ENCODE data around the gene L1CAM. TPM values are rescaled to one million over a fixed set of nuclear protein-coding genes. Genes with fewer than 3 reads are reported as not detected.

Gene L1CAM
- total and polyA plus RNA-seq, 4 donors: 0.28 to 0.59 (median 0.39) TPM; not detected in 1

DNA sequence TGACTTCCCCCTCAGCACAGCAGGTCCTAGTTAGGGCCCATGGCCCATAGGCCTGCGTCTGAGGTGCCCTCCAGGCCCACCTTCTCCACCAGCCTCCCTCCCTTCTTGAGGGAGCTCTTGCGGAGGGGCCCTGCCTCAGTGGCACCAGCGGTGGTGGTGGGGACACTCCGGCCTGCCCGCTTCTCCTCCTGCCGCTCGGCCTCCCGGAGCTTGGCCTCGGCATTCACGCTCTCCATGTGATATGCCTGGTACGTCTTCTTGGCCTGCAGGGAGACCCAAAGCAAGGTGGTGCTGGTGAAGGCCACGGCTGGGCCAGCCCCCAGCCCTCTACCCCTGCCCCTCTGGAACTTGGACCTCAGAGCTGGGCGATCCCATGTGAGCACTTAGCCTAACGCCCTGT lies 34.6 kb upstream of the L1CAM start:
- no peaks in the 10 kb centered on the region for H3K36me3 ChIP-seq (ENCODE audit: control insufficient read depth in 4 of 4, insufficient read depth in 3 of 4, low read depth in 1 of 4, low read length in 3 of 4)
- peaks cover 3 to 10% (median 4%) of the 10 kb centered on the region in 4 donors for H3K4me1 ChIP-seq (ENCODE audit: control insufficient read depth in 4 of 4, insufficient read depth in 4 of 4, low read length in 3 of 4)
- no peak overlapping the region for H3K27ac ChIP-seq (ENCODE audit: low read depth in 1 of 2, low read length in 2 of 2)
- H3K9ac ChIP-seq (ENCODE audit: low read depth in 1 of 2, low read length in 2 of 2): no peak overlapping the region
- WGBS: 96% methylated on average over 14 of the region's 14 CpGs
- no peaks in the 10 kb centered on the region for H3K27me3 ChIP-seq (ENCODE audit: control insufficient read depth in 4 of 4, insufficient read depth in 4 of 4, low read length in 3 of 4)
- H3K9me3 ChIP-seq (ENCODE audit: control insufficient read depth in 4 of 4, low read length in 3 of 4): no peaks in the 10 kb centered on the region
- DNase-seq (ENCODE audit: low spot score): no peak
- TF ChIP-seq MAX (IDR thresholded peaks at IDR 0.05): no peak
- no peak for TF ChIP-seq JUND (IDR thresholded peaks at IDR 0.05)
- no peak for TF ChIP-seq FOXA1 (IDR thresholded peaks at IDR 0.05)
- TF ChIP-seq, protein P1, sequence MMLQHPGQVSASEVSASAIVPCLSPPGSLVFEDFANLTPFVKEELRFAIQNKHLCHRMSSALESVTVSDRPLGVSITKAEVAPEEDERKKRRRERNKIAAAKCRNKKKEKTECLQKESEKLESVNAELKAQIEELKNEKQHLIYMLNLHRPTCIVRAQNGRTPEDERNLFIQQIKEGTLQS (IDR thresholded peaks at IDR 0.05): no peak
- no peak for TF ChIP-seq REST (IDR thresholded peaks at IDR 0.05)
- no peak for TF ChIP-seq SP1 (IDR thresholded peaks at IDR 0.05)
- TF ChIP-seq NR2F2 (IDR thresholded peaks at IDR 0.05): no peak
- TF ChIP-seq RXRA (IDR thresholded peaks at IDR 0.05): no peak
- TF ChIP-seq TAF1 (conservative IDR thresholded peaks at IDR 0.05): no peak
- TF ChIP-seq FOXA2 (IDR thresholded peaks at IDR 0.05): no peak
- no peak for TF ChIP-seq RAD21 (IDR thresholded peaks at IDR 0.05)
- TF ChIP-seq YY1 (IDR thresholded peaks at IDR 0.05): no peak
- TF ChIP-seq ZBTB33 (IDR thresholded peaks at IDR 0.05): no peak
- TF ChIP-seq, protein P2, sequence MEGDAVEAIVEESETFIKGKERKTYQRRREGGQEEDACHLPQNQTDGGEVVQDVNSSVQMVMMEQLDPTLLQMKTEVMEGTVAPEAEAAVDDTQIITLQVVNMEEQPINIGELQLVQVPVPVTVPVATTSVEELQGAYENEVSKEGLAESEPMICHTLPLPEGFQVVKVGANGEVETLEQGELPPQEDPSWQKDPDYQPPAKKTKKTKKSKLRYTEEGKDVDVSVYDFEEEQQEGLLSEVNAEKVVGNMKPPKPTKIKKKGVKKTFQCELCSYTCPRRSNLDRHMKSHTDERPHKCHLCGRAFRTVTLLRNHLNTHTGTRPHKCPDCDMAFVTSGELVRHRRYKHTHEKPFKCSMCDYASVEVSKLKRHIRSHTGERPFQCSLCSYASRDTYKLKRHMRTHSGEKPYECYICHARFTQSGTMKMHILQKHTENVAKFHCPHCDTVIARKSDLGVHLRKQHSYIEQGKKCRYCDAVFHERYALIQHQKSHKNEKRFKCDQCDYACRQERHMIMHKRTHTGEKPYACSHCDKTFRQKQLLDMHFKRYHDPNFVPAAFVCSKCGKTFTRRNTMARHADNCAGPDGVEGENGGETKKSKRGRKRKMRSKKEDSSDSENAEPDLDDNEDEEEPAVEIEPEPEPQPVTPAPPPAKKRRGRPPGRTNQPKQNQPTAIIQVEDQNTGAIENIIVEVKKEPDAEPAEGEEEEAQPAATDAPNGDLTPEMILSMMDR (IDR thresholded peaks at IDR 0.05; ENCODE audit: low read depth, low read length, missing input control): no peak
- no peak for TF ChIP-seq HNF4A (conservative IDR thresholded peaks at IDR 0.05)
- H3K4me3 ChIP-seq (ENCODE audit: low read depth in 1 of 3, low read length in 3 of 3): no peak overlapping the region

GRCh38 chrX:153919281-153919680 lies 33.3 kb upstream of the L1CAM start:
- H3K9ac ChIP-seq (ENCODE audit: low read depth in 1 of 2, low read length in 2 of 2): no peak overlapping the region
- H3K4me3 ChIP-seq (ENCODE audit: low read depth in 1 of 3, low read length in 3 of 3): no peak overlapping the region
- no peaks in the 10 kb centered on the region for H3K9me3 ChIP-seq (ENCODE audit: control insufficient read depth in 4 of 4, low read length in 3 of 4)
- H3K27me3 ChIP-seq (ENCODE audit: control insufficient read depth in 4 of 4, insufficient read depth in 4 of 4, low read length in 3 of 4): no peaks in the 10 kb centered on the region
- no peak overlapping the region for H3K27ac ChIP-seq (ENCODE audit: low read depth in 1 of 2, low read length in 2 of 2)
- DNase-seq (ENCODE audit: low spot score): no peak
- no peaks in the 10 kb centered on the region for H3K36me3 ChIP-seq (ENCODE audit: control insufficient read depth in 4 of 4, insufficient read depth in 3 of 4, low read depth in 1 of 4, low read length in 3 of 4)
- TF ChIP-seq RAD21 (IDR thresholded peaks at IDR 0.05): no peak
- no peak for TF ChIP-seq GABPA (IDR thresholded peaks at IDR 0.05 in 1 of 2, conservative IDR thresholded peaks at IDR 0.05 in 1 of 2)
- TF ChIP-seq RXRA (IDR thresholded peaks at IDR 0.05): no peak
- TF ChIP-seq TAF1 (conservative IDR thresholded peaks at IDR 0.05): no peak
- no peak for TF ChIP-seq HNF4G (IDR thresholded peaks at IDR 0.05)
- TF ChIP-seq FOXA1 (IDR thresholded peaks at IDR 0.05): no peak
- WGBS: 98% methylated on average over 13 of the region's 13 CpGs
- H3K4me1 ChIP-seq (ENCODE audit: control insufficient read depth in 4 of 4, insufficient read depth in 4 of 4, low read length in 3 of 4): peaks cover 2 to 9% (median 3%) of the 10 kb centered on the region in 4 donors
